ENCODE data around the gene LRMDA.
A peak's percentile ranks its signal among the peaks of the same experiment; 100 is the strongest.

The LRMDA gene

GRCh38 chr10:75681334-75681733, 249.9 kb downstream of the LRMDA start:
- DNase-seq = no peak

DNA sequence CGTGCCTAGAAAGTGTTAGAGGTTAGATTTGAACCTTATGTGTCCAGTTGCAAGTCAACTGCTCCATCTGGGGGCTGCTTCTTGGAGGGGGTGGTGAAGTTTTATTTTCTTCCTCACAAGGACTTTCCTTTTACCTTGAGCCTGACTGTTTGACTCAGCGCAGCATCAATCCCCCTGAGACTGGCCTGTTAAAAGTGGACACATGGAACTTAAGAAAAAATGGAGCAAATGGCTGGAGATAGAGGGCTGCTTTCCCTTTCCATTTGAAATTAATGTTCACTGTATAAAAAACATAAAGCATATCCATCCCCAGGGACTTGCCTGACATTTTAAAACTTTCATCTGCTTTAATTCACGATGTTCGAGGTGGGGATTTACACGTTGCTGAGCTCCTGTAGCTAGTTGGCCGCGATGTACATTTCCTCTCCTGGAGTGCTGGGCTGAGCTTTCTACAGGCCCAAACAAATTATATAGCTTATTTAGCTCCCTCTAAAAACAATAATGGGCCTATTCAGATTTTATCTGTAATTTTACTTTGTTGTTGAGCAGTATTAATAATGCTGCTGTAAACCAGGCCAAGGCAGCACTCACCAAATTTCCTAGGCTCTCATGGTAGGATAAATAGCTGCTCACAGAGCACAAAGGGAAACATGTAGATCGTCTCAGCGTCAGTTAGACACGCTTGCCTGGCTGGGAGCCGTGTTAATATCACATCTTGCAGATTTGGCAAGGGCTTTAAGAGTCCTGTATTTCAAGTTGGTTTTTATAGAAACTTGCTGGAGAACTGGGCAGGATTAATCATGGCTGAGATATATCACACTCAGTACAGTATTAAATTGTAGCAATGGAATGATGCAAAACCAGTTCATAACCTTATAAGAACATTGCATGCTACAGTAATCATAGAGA, 251.5 kb downstream of the LRMDA start:
- no peak for DNase-seq

DNA sequence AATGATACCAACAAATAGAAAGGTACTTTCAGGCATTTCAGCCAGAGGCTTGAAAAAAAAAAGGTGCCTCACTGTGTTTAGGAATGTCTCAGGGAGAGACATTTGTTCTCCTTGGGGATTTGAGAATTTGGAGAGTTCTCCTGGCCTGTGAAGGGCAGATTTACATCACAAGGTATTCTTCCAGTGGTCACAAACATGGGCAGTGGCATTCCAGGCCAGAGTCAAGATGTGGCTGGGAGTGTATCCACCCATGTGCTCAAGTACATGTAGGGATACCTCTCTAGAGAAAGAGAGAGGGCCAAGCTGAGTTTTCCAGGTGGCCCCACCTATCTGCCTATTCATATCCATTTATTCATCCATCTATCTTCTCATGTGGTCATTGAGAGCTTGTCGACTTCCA, 253.8 kb downstream of the LRMDA start:
- no peak for DNase-seq

DNA sequence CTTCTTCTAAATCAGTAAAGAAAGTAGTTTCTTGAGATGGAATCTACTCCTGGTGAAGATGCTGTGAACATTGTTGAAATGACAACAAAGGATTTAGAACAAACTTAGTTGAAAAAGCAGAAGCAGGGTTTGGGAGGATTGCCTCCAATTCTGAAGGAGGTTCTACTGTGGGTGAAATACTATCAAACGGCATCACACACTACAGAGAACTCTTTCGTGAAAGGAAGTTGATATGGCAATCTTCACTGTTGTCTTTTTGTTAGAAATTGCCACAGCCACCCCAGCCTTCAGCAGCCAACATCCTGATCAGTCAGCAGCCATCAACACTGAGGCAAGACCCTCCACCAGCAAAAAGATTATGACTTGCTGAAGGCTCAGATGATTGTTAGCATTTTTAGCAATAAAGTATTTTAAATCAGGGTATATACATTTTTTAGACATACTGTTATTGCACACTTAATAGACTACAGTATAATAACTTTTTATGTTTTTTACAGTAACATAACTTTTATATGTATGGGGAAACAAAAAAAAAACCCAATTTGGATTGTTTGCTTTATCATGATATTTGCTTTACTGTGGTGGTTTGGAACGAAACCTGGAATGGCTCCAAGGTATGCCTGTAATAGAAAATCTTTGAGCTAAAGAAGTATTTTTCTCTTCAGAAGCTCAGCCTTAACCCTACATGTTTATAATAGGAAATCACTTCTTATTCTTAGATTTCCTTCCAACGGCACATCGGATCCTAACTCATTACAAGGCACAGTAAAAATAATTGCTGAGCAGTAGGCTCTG, 257.3 kb downstream of the LRMDA start:
- no peak for DNase-seq

- no peak for DNase-seq
Measured at GRCh38 chr10:75693489-75693888, 262.1 kb downstream of the LRMDA start.

DNA sequence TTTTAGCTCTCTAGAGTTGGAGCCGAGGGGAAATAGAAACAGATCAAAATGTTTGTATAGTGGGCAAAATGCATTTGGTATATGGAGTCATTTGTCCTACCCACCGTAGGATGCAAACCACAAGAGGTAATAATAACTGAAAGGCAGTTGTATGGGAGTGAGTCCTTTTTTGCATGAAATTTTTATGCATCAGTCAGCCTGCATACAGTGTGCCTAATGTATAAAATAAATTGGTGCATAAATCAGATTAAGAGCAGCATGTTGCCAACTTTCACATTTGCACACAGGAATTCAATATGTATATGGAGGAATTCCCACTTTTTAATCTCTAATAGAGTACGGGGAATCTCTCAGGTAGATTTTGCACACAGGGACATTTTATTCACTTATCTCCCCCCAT, 262.8 kb downstream of the LRMDA start:
- no peak for DNase-seq

DNA sequence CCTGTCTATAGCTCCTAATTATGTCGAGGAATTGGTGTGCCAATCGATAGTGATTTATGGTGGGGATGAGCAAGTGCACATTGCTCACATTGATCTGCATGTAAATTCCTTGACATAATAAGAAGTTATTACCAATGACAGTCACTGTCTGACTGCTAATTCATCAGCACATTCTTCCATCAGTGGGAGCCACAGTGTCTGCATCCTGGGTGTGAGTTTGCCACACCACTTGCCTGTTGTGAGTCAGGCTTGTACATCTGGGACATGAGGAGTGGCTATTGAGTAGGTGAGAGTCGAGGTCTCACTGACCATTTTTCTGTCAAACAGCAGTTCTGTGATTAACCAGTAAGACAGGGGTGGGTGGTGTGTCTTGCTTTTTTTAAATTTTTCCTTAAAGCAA, 263.4 kb downstream of the LRMDA start:
- DNase-seq = no peak

- no peak for DNase-seq
Measured at GRCh38 chr10:75695994-75696393, 264.6 kb downstream of the LRMDA start.

GRCh38 chr10:75696536-75696935, 265.1 kb downstream of the LRMDA start:
- peak in 1 of 2 experiments; percentile 1 for DNase-seq

DNA sequence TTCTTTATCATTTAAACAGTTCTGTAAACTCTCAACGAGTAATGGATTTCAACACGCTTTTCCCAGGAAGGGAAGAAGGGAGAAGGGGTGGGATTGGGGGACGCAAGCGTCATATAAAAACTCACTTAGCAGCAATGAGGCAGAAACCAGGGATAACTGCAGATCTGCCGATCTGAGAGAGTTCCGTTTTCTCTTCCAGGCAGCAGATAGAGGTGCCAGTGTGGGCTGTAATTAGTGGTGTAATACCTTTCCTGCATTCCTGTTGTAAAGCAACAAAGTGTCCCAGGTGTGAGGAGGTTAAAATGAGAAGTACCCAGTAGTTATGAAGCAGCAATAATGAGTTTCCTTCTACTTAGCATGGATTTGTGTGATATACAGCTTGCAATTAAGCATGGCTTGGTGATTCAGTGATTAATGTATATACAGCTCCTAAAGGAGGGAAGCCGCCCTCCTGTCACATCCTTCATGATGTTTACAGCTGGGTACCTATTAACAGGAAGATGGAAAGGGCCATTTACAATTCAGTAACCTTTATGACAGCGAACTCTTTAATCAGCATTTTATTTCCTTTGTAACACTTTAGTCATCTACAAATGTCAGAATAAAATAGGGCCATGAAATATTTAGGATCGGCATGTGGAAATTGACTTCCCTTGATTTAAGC, 271.9 kb downstream of the LRMDA start:
- no peak for DNase-seq

DNA sequence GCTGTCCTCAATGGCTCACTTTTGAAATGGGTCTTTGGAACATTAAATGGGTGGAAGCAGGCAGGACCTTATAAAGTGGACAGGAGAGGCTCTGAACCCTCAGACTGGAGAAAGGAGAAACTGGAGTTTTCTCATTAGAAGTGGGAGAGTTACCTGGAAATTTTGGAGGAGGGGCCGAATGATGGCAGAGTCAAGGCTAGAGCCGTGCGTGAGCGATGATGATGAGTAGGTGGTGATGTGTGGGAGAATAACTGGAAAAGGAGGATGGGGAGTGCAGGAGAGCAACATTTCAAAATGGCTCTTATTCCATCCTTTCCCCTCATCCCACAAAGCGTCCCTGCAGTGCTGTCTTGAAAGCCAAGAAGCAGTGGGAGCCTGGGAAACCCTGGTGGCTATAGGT, 274.0 kb downstream of the LRMDA start:
- no peak for DNase-seq

GRCh38 chr10:75707080-75707840, 275.8 kb downstream of the LRMDA start:
- DNase-seq = no peak

- no peak for DNase-seq
Measured at GRCh38 chr10:75708060-75708459, 276.6 kb downstream of the LRMDA start.

GRCh38 chr10:75709245-75709644, 277.8 kb downstream of the LRMDA start:
- no peak for DNase-seq

DNA sequence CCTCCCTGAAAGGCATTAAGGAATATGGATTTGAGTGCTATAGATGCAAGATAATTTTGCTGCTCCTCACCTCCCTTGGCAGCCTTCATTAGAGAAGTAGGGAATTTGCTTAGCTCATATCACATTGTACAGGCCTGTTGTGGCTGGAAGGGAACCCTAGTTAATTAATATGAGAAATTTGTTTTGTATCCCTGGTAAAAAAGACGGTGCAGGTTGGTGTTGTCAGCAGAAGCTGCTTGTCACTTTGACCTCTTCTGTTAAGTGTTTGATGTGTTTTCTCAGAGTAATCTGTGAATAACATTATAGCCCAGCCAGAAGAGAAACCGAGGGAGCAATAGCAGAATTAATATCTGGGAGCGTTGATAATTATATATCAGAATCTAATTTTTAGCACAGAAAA, 278.4 kb downstream of the LRMDA start:
- DNase-seq = no peak

- DNase-seq = no peak
Measured at GRCh38 chr10:75712242-75712880, 280.9 kb downstream of the LRMDA start.

- DNase-seq = no peak
Measured at GRCh38 chr10:75716506-75716905, 285.1 kb downstream of the LRMDA start.

DNA sequence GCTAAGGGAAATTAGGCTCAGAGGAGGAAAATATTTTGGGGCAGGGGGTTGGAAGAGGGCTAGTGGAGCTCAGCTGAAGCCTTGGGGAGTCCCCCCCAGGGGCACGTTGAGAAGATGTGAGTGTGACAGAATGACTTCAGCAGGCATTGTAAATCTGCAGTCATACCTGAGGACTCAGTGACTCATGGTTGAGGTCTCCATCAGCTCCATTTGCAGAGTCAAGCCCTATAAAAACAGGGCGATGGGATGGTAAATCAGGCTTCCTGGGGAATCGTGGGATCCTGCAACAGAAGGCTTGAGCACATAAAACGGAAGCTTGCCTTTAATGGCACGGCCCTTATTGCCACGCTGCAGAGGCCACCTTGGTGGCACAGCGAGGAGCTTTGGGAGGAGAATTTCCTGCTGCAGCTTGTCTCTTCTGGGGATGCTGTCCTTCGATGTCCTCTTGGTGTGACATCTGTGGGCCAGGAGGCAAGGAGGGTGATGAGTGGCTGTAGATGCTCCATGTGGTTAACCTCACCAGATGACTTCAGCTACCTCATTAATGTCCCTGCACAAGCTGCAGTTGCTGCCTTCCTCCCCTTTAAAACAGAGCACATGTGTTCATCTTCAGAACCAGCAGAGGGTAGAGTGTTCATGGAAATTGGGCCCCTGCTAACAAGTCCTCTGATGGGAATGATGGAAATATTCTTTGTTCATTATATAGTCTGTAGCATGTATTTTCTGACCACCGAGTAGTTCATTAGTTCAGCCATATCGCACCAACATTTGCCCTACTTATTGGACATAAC, 285.9 kb downstream of the LRMDA start:
- no peak for DNase-seq

- no peak for DNase-seq
Measured at GRCh38 chr10:75718991-75719390, 287.6 kb downstream of the LRMDA start.

DNA sequence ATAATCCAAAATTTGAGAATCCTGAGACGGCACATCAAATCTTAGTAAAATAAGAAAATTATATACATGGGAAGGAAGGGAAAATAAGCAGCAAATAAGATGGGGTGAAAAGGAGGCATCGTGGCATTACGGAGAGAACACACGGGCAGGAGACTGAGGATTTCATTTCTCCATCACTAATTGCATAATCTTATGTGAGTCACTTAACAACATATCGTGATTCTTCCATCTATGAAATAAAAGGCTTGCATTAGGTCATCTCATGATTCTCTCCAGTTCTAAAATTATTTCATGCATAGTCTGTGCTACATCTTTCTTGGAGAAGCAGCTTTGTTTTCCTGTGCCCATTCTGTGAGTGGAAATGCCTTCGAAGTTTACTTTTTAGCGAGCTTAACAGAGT, 288.7 kb downstream of the LRMDA start:
- DNase-seq = no peak

GRCh38 chr10:75722020-75722419, 290.6 kb downstream of the LRMDA start:
- DNase-seq = no peak
